ENCODE data around the gene WDR7. TPM values are rescaled to one million over a fixed set of nuclear protein-coding genes. Genes with fewer than 3 reads are reported as not detected.

The WDR7 gene
- total and polyA plus RNA-seq, 9 of the 15 experiments (the other 6 are each of a cell fraction or from before 2014, with no cell fraction given): 1.4 to 9.4 (median 5.3) TPM

- Histone ChIP-seq H4K20me1 (replicated peaks; ENCODE audit: control insufficient read depth, insufficient read depth, low read length) (no peaks in the 10 kb centered on the region; the same call in 1 of the 2 replicates), H3K4me3 (no peak overlapping the region), H2AFZ (ENCODE audit: low read depth, low read length) (no peak overlapping the region), H3K9ac (ENCODE audit: insufficient read depth in 1 of 2, low read depth in 2 of 2, low read length in 2 of 2) (no peak overlapping the region), H3K4me2 (ENCODE audit: insufficient read depth, low read length) (no peak overlapping the region), H3K4me1 (replicated peaks in 1 of 2; ENCODE audit: control insufficient read depth in 2 of 2, insufficient read depth in 2 of 2, low read length in 2 of 2) (no peaks in the 10 kb centered on the region), H3K9me3 (replicated peaks; ENCODE audit: control insufficient read depth, insufficient read depth, low read depth, low read length) (no peaks in the 10 kb centered on the region), H3K79me2 (ENCODE audit: control insufficient read depth, insufficient read depth, low read length) (no peaks in the 10 kb centered on the region), H3K9me1 (ENCODE audit: control insufficient read depth, insufficient read depth, low read length) (no peaks in the 10 kb centered on the region), H3K36me3 (ENCODE audit: control insufficient read depth, insufficient read depth, low read length) (no peaks in the 10 kb centered on the region), H3K27me3 (ENCODE audit: control insufficient read depth in 2 of 2, insufficient read depth in 2 of 2, low read length in 2 of 2) (no peaks in the 10 kb centered on the region), H3K27ac (ENCODE audit: extremely low read depth, low read depth, low read length) (no peak overlapping the region)
- no peak for DNase-seq (ENCODE audit: extremely low read depth in 1 of 4, low spot score in 3 of 4)
- in situ Hi-C loops (cut with MboI): no loop called here
- TF ChIP-seq, protein P1, sequence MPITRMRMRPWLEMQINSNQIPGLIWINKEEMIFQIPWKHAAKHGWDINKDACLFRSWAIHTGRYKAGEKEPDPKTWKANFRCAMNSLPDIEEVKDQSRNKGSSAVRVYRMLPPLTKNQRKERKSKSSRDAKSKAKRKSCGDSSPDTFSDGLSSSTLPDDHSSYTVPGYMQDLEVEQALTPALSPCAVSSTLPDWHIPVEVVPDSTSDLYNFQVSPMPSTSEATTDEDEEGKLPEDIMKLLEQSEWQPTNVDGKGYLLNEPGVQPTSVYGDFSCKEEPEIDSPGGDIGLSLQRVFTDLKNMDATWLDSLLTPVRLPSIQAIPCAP (CRISPR knock-in tag; IDR thresholded peaks at IDR 0.05; ENCODE audit: borderline replicate concordance): no peak
- no peak for TF ChIP-seq MCM3 (IDR thresholded peaks at IDR 0.05)
- TF ChIP-seq ZNF133 (CRISPR knock-in tag; IDR thresholded peaks at IDR 0.05): no peak
- TF ChIP-seq HDAC3 (IDR thresholded peaks at IDR 0.05; ENCODE audit: borderline replicate concordance, partially characterized antibody): no peak
- no peak for TF ChIP-seq ZNF766 (CRISPR knock-in tag; conservative IDR thresholded peaks at IDR 0.05)
- no peak for TF ChIP-seq GMEB1 (CRISPR knock-in tag; IDR thresholded peaks at IDR 0.05)
- no peak for TF ChIP-seq BCOR (IDR thresholded peaks at IDR 0.05)
- no peak for TF ChIP-seq KLF16 (IDR thresholded peaks at IDR 0.05)
- TF ChIP-seq, protein P2, sequence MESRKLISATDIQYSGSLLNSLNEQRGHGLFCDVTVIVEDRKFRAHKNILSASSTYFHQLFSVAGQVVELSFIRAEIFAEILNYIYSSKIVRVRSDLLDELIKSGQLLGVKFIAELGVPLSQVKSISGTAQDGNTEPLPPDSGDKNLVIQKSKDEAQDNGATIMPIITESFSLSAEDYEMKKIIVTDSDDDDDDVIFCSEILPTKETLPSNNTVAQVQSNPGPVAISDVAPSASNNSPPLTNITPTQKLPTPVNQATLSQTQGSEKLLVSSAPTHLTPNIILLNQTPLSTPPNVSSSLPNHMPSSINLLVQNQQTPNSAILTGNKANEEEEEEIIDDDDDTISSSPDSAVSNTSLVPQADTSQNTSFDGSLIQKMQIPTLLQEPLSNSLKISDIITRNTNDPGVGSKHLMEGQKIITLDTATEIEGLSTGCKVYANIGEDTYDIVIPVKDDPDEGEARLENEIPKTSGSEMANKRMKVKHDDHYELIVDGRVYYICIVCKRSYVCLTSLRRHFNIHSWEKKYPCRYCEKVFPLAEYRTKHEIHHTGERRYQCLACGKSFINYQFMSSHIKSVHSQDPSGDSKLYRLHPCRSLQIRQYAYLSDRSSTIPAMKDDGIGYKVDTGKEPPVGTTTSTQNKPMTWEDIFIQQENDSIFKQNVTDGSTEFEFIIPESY (CRISPR knock-in tag; IDR thresholded peaks at IDR 0.05): no peak
- no peak for TF ChIP-seq RBM15 (IDR thresholded peaks at IDR 0.05; ENCODE audit: insufficient read depth, low read length)
- TF ChIP-seq PRMT5 (CRISPR knock-in tag; IDR thresholded peaks at IDR 0.05): no peak
- no peak for TF ChIP-seq IRF9 (tag; IDR thresholded peaks at IDR 0.05)
- intact Hi-C loops (cut with micrococcal nuclease): no loop called here
- 0% methylated on average over 4 of the region's 4 CpGs for WGBS (ENCODE audit: insufficient coverage, low coverage, missing lambda C conversion rate)
- no peak for ATAC-seq
- BruUV-seq (replicated peaks): no TSS peak
- POLR2A ChIA-PET: no interaction called here
- no peak for FAIRE-seq
- CTCF ChIA-PET (ENCODE audit: low intra/inter-chr PET ratio): no interaction called here
Measured at GRCh38 chr18:57014772-57015413, 363.7 kb downstream of the WDR7 start.

Data from K562 (cell line).